ENCODE data around the gene OOSP1.

The OOSP1 gene

GRCh38 chr11:59938132-59938531, at the start of gene OOSP1:
TSS of gene OOSP1 (plus strand) at chr11:59938432. CDS start at chr11:59938455, 23 bp downstream.
- Histone ChIP-seq H3K36me3 (no peaks in the 10 kb centered on the region), H3K9me3 (no peaks in the 10 kb centered on the region), H3K4me3 (ENCODE audit: low read depth in 1 of 2, low read length in 1 of 2) (no peak within 1 kb of the TSS), H3K27ac (no peak within 1 kb of the TSS), H3K27me3 (no peaks in the 10 kb centered on the region), H3K4me1 (ENCODE audit: control insufficient read depth in 1 of 2, insufficient read depth in 1 of 2, low read depth in 1 of 2, low read length in 1 of 2) (no peaks in the 10 kb centered on the region)
- TF ChIP-seq CTCF (IDR thresholded peaks at IDR 0.05), result no peak

DNA sequence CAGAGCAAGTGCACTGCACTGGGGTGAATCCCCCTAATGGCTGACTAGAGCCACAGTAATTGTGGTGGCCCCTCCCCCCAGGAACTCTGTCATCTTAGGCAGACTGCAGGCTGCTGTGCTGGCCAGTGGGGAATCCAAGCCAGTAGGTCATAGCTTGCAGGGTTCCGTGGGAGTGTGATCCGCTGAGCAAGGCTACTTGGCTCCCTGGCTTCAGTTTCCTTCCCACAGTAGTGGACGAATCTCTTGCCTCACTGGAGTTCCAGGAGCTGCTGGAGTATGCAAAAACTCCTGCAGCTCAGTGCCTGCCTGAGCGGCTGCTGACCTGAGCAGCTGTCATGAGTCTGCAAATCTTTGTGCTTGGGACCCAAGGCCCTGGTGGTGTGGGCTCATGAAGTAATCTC, 46.5 kb upstream of the OOSP1 start:
- no peak for TF ChIP-seq CTCF (IDR thresholded peaks at IDR 0.05)
- Histone ChIP-seq H3K4me3 (ENCODE audit: low read depth in 1 of 2, low read length in 1 of 2) (no peak overlapping the region), H3K9me3 (no peaks in the 10 kb centered on the region), H3K27me3 (no peaks in the 10 kb centered on the region), H3K4me1 (ENCODE audit: control insufficient read depth in 1 of 2, insufficient read depth in 1 of 2, low read depth in 1 of 2, low read length in 1 of 2) (no peaks in the 10 kb centered on the region), H3K27ac (no peak overlapping the region), H3K36me3 (no peaks in the 10 kb centered on the region)

DNA sequence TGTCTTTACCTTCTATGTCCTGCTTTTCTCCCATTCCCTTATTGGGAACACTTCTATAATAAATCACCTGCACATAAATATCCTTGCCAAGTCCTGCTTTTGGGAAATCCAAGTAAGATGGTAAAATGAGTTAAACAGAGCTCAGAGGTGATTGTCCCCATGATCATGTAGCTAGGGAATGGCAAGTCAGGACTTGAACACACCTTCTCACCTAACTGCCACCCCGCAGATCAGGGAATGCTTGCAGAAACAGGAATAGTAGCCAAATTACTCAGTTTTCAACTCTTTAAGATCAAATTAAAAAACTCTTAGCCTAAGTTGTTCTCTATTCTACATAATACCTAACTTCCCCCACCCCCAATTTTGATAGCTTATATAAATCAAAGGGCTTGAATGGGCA, 43.6 kb upstream of the OOSP1 start:
- TF ChIP-seq CTCF (IDR thresholded peaks at IDR 0.05), result no peak
- no peaks in the 10 kb centered on the region for H3K9me3 ChIP-seq
- H3K4me3 ChIP-seq (ENCODE audit: low read depth in 1 of 2, low read length in 1 of 2), result no peak overlapping the region

GRCh38 chr11:59898046-59898445, 40.2 kb upstream of the OOSP1 start:
- no peaks in the 10 kb centered on the region for H3K9me3 ChIP-seq
- no peaks in the 10 kb centered on the region for H3K36me3 ChIP-seq
- H3K27me3 ChIP-seq, result no peaks in the 10 kb centered on the region
- H3K4me3 ChIP-seq (ENCODE audit: low read depth in 1 of 2, low read length in 1 of 2), result no peak overlapping the region
- peaks cover 0 to 3% of the 10 kb centered on the region in 2 experiments for H3K4me1 ChIP-seq (ENCODE audit: control insufficient read depth in 1 of 2, insufficient read depth in 1 of 2, low read depth in 1 of 2, low read length in 1 of 2)
- H3K27ac ChIP-seq, result no peak overlapping the region
- no peak for TF ChIP-seq CTCF (IDR thresholded peaks at IDR 0.05)

More for the DNA sequence above, 43.6 kb upstream of the OOSP1 start:
- peaks cover 0 to 3% of the 10 kb centered on the region in 2 experiments for H3K4me1 ChIP-seq (ENCODE audit: control insufficient read depth in 1 of 2, insufficient read depth in 1 of 2, low read depth in 1 of 2, low read length in 1 of 2)
- H3K27ac ChIP-seq, result no peak overlapping the region
- no peaks in the 10 kb centered on the region for H3K36me3 ChIP-seq
- H3K27me3 ChIP-seq, result no peaks in the 10 kb centered on the region

GRCh38 chr11:59898650-59899049, 39.6 kb upstream of the OOSP1 start:
- Histone ChIP-seq H3K27me3 (no peaks in the 10 kb centered on the region), H3K9me3 (no peaks in the 10 kb centered on the region), H3K36me3 (no peaks in the 10 kb centered on the region), H3K4me1 (ENCODE audit: control insufficient read depth in 1 of 2, insufficient read depth in 1 of 2, low read depth in 1 of 2, low read length in 1 of 2) (peaks cover 0 to 3% of the 10 kb centered on the region in 2 experiments), H3K27ac (no peak overlapping the region), H3K4me3 (ENCODE audit: low read depth in 1 of 2, low read length in 1 of 2) (no peak overlapping the region)
- TF ChIP-seq CTCF (IDR thresholded peaks at IDR 0.05), result no peak

GRCh38 chr11:59899532-59899931, 38.7 kb upstream of the OOSP1 start:
- Histone ChIP-seq H3K27ac (no peak overlapping the region), H3K4me1 (ENCODE audit: control insufficient read depth in 1 of 2, insufficient read depth in 1 of 2, low read depth in 1 of 2, low read length in 1 of 2) (peaks cover 0 to 3% of the 10 kb centered on the region in 2 experiments), H3K27me3 (no peaks in the 10 kb centered on the region), H3K9me3 (no peaks in the 10 kb centered on the region), H3K36me3 (no peaks in the 10 kb centered on the region), H3K4me3 (ENCODE audit: low read depth in 1 of 2, low read length in 1 of 2) (no peak overlapping the region)
- no peak for TF ChIP-seq CTCF (IDR thresholded peaks at IDR 0.05)
